Skeletal muscle tissue (tissue), 4 donors: ENCODE results near the gene FMNL3. TPM values are rescaled to one million over a fixed set of nuclear protein-coding genes. Genes with fewer than 3 reads are reported as not detected.

Experiments used
- H3K27ac ChIP-seq: one replicate; pipeline ENCODE4 v1.7.0; 2013; ENCODE audit warnings: mild to moderate bottlenecking, low read depth, low read length, inconsistent platforms
- H3K27me3 ChIP-seq, 3 donors: one replicate each; pipeline ENCODE4 v1.7.0; 2013; ENCODE audit warnings: low read length in 3 of 3; ENCODE audit not compliant: control insufficient read depth in 3 of 3, insufficient read depth in 3 of 3
- H3K36me3 ChIP-seq, 3 donors: one replicate each; pipeline ENCODE4 v1.7.0; 2013; ENCODE audit warnings: low read length in 3 of 3; ENCODE audit not compliant: control insufficient read depth in 3 of 3, insufficient read depth in 3 of 3
- H3K4me1 ChIP-seq, 3 donors: one replicate each; pipeline ENCODE4 v1.7.0; 2013; ENCODE audit warnings: low read length in 3 of 3, mild to moderate bottlenecking in 3 of 3; ENCODE audit not compliant: control insufficient read depth in 3 of 3, insufficient read depth in 3 of 3
- H3K4me3 ChIP-seq, 3 donors: one replicate each; pipeline ENCODE4 v1.7.0; 2013; ENCODE audit warnings: low read length in 3 of 3
- H3K9ac ChIP-seq, 3 donors: one replicate each; pipeline ENCODE4 v1.7.0; 2013; ENCODE audit warnings: low read length in 3 of 3, mild to moderate bottlenecking in 3 of 3, moderate library complexity in 2 of 3, low read depth in 1 of 3
- H3K9me3 ChIP-seq, 3 donors: one replicate each; pipeline ENCODE4 v1.7.0; 2013; ENCODE audit warnings: low read length in 3 of 3; ENCODE audit not compliant: control insufficient read depth in 3 of 3
- total RNA-seq: library from RNA; depleted of rRNA; stranded (reverse); fragments of >200 nt; gene quantifications from one replicate; pipeline ENCODE4 v1.2.3, GENCODE V29; 2014
- donor health status: Osteomylitis.

FMNL3 gene
- total RNA-seq, 1 donor from 2014 or later: 19.3 TPM

DNA sequence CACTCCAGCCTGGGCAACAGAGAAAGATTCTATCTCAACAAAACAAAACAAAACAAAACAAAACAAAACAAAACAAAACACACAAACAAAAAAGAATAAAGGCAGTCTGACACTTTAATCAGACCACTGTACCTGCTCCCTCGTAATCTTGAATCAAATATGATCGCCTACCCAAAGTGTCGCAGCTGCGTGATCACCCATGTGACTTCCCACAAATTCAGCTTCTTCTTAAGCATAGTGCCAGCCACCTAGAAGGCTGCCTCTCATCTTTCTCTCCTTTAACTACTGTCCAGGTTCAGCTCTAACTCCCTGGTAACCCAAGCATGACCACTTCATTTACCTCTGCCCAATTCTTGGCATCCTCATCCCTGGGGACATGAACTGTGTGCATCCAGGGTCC, 37.4 kb downstream of the FMNL3 start:
- Histone ChIP-seq H3K27me3 (no peaks in the 10 kb centered on the region), H3K27ac (no peak overlapping the region), H3K4me1 (peaks cover 58 to 68% (median 68%) of the 10 kb centered on the region in 3 donors)

DNA sequence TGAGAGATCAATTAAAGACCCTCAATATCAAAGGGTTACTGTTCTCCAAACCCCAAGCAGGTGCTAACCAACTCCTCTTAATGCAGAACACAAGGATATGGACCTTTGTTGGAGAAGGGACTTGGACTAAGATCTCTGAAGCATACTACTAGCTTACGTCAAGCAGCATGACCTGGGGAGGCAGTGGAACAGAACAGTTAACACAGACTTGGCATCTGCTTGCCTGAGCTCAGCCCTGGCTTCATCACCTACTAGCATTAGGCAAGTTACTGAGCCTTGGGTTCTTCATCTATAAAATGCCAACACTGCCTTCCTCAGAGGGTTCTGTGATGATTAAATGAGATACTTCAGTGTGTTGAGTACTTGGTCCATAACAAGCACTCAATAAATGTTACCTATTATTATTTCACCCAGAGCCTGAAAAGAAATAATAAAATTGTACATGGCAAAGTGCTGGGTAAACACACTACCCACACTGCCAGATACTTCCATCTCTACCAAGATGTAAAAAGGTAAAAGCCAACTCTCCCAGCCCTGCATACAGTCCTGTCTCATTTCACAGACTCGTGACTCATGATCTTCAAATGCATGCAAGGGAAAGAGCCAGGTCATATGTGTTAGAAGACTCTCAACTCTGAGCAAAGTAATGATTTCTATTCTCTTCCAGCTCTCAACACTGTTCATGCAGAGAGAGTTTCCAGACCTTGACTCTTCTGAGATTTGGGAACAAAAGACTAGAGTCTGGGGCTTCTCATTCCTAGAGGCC, 39.7 kb downstream of the FMNL3 start:
- no peaks in the 10 kb centered on the region for H3K9me3 ChIP-seq
- H3K27me3 ChIP-seq: no peaks in the 10 kb centered on the region
- peaks cover 58 to 68% (median 65%) of the 10 kb centered on the region in 3 donors for H3K4me1 ChIP-seq
- H3K27ac ChIP-seq: no peak overlapping the region
- no peaks in the 10 kb centered on the region for H3K36me3 ChIP-seq
- no peak overlapping the region for H3K4me3 ChIP-seq
- no peak overlapping the region for H3K9ac ChIP-seq

More for the DNA sequence above, 37.4 kb downstream of the FMNL3 start:
- Histone ChIP-seq H3K4me3 (no peak overlapping the region), H3K36me3 (no peaks in the 10 kb centered on the region), H3K9me3 (no peaks in the 10 kb centered on the region), H3K9ac (no peak overlapping the region)

DNA sequence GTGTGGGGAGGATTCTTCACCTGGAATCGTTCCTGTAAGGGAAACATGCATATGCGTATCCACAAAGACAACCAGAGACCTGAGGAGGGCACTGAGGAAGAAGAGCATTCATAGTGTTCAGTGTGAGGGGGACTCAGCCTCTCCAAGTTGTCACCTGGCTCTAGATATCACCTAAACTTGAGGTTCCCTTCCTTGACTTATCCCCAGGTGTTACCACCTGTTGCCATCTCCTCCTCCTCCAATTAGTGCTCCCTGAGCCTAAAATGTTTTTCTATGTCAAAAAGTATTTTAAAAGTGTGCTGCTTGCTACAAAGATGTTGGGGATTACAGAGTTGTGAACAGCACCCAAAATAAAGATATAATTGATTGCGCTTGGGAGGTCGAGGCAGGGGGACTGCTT, 41.0 kb downstream of the FMNL3 start:
- Histone ChIP-seq H3K27me3 (no peaks in the 10 kb centered on the region), H3K4me1 (peaks cover 56 to 68% (median 65%) of the 10 kb centered on the region in 3 donors), H3K9ac (peak overlapping the region in 1 of 3 donors; percentile 21), H3K27ac (no peak overlapping the region), H3K4me3 (no peak overlapping the region), H3K9me3 (no peaks in the 10 kb centered on the region), H3K36me3 (no peaks in the 10 kb centered on the region)

DNA sequence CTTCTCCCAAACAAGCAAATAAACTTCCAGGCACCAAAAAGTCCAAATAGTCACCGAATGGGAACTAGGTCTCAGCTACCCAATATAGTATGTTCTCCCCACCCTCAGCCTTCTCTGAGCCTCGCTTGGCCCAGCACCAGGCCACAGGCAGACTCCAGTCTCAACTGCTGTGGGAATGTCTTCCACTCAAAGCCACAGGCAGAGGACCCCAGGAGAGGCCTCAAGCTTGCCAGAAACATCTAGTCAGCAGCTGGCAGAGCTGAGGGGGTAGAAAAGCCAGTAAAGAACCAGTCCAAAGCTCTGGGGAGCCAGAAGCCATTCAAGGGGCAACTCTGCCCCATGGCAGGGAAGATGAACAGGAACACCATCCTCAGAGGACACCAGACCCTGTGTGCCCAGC, 41.8 kb downstream of the FMNL3 start:
- Histone ChIP-seq H3K4me1 (peaks cover 48 to 66% (median 64%) of the 10 kb centered on the region in 3 donors), H3K27me3 (no peaks in the 10 kb centered on the region), H3K9ac (no peak overlapping the region)

DNA sequence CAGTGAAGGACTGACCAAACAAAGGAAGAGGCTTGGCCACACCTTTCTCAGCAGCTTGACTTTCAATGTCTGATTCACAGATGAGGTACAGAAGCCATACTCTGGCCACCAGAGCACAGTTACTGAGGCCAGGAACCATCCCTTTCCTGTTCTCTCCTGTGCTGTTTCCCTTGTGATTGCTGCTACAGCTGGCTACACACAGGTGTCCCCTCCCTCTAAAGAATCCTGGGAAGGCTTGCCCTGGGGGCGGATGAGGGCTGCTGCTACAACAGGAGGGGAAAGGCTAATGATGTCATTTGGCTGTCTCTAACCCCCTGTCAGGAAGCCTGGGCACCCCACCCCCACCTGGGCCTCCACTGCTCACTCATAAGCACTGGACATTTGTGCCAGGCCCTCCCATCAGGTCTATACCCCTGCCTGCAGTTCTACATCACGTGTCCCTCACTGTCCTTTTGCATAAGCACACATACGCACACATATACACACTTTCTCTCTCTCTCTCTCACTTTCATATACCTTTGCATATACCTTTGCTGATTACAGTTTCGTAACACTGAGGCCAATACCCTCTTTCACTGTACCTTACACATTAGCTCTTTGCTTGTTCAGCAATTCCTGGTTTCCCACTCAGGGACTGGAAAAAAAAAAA, 42.5 kb downstream of the FMNL3 start:
- Histone ChIP-seq H3K27ac (peak overlapping the region; percentile 48), H3K27me3 (no peaks in the 10 kb centered on the region), H3K9ac (no peak overlapping the region), H3K4me1 (peaks cover 44 to 60% (median 59%) of the 10 kb centered on the region in 3 donors), H3K36me3 (peaks cover 0 to 6% (median 4%) of the 10 kb centered on the region in 3 donors), H3K9me3 (no peaks in the 10 kb centered on the region), H3K4me3 (no peak overlapping the region)

More for the DNA sequence above, 41.8 kb downstream of the FMNL3 start:
- H3K9me3 ChIP-seq: no peaks in the 10 kb centered on the region
- H3K27ac ChIP-seq: peak overlapping the region; percentile 48
- peaks cover 0 to 6% (median 4%) of the 10 kb centered on the region in 3 donors for H3K36me3 ChIP-seq
- H3K4me3 ChIP-seq: no peak overlapping the region

DNA sequence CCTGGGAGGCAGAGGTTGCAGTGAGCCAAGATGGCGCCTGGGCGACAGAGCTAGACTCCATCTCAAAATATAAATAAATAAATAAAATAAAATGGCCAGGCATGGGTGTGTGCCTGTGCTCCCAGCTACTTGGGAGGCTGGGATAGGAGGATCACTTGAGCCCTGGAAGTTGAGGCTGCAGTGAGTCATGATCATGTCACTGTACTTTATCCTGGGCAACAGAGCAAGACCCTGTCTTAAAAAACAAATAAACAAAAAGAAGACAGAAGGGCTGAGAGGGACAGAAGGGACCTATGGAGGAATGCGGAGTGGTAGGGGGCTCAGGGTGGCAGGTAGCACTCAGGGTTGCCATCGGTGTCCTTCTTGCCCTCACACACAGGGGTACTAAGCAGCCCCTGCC, 43.0 kb downstream of the FMNL3 start:
- Histone ChIP-seq H3K27ac (peak overlapping the region; percentile 85), H3K4me3 (no peak overlapping the region), H3K4me1 (peaks cover 44 to 60% (median 59%) of the 10 kb centered on the region in 3 donors), H3K9ac (no peak overlapping the region), H3K36me3 (peaks cover 0 to 6% (median 4%) of the 10 kb centered on the region in 3 donors), H3K27me3 (no peaks in the 10 kb centered on the region), H3K9me3 (no peaks in the 10 kb centered on the region)

DNA sequence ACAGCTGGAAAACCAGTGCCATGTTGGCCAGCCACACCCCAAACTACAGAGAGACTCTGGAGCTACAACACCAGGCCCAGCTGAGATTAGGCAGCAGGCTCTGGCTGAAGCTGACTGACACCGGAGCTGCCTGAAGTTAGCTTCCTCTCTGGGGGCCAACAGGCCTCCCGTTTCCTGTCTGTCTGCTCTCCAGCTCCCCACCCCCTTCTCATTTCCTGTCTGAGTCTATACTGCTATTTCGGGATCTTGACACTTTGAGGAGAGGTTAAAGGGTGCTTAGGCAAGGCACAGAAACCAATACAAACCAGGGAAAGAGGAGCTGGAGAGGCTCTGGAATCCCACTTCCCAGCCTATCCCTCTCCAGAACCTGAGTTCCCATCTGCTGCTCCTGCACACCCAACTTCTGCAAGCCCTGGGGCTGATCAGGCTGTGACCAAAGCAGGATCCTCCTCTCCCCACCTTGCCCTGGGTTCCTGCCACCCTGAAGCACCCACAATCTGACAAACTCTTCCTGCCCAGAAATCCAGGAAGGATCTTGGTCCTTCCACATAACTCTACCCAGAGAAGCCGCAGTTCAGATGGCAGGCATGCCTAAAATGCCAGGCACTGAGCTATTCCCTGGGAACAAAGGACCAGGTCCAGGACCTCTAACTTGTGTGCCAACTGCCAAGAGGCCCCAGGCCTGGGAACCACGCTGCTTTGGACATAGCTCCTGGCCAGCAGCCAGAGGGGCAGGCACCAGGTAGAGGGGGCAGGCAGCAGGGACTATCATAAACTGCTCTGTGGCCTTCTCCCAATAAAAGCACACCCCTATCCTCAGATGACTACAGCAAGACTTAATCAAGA, 44.0 kb downstream of the FMNL3 start:
- peak overlapping the region; percentile 41 to 66 (median 47) for H3K9ac ChIP-seq
- peak overlapping the region; percentile 8 to 57 (median 46) for H3K4me3 ChIP-seq
- H3K4me1 ChIP-seq: peaks cover 47 to 67% (median 67%) of the 10 kb centered on the region in 3 donors
- no peaks in the 10 kb centered on the region for H3K9me3 ChIP-seq
- H3K36me3 ChIP-seq: peaks cover under 1 to 7% (median 6%) of the 10 kb centered on the region in 3 donors
- peak overlapping the region; percentile 85 for H3K27ac ChIP-seq
- H3K27me3 ChIP-seq: no peaks in the 10 kb centered on the region

DNA sequence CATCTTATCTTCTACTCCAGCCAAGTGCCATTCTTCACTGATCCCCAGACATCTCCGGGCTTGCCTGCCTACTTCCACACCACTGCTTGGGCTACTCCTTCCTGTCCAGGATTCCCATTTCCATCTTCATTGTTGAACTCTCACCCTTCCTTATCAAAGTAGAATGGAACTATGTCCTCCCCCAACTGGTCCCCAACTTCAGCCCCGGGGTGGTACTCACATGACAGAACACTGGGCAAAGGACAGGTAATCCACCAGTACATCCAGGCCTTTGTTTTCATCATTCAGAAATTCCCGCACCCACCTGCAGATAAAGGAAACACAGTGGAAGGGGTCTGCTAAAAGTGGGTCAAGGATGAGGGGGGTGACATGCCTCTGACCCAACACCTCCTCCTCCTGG, 45.5 kb downstream of the FMNL3 start:
- H3K36me3 ChIP-seq: peaks cover 9 to 18% (median 9%) of the 10 kb centered on the region in 3 donors
- H3K27me3 ChIP-seq: no peaks in the 10 kb centered on the region
- peaks cover 55 to 75% (median 63%) of the 10 kb centered on the region in 3 donors for H3K4me1 ChIP-seq
- H3K9me3 ChIP-seq: no peaks in the 10 kb centered on the region
- peak overlapping the region; percentile 85 for H3K27ac ChIP-seq
- no peak overlapping the region for H3K4me3 ChIP-seq
- H3K9ac ChIP-seq: no peak overlapping the region

DNA sequence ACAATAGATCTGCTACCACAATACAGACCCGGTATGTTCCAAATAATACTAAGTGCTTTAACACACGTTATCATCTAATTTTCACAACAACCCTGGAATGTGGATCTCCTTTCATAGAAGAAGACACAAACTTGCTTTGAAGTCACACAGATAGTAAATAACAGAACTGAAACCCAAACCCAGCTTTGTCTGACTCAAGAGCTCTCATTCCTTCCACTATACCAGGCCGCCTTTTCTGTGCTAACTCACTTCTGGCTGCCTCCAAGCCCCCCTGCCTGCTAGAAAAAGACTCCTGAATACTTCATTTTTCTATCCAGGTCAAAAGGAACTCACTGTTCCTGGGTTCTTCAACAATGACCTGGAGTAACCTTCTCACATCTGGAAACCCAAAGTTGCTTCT, 46.0 kb downstream of the FMNL3 start:
- Histone ChIP-seq H3K27me3 (no peaks in the 10 kb centered on the region), H3K9ac (no peak overlapping the region), H3K4me3 (no peak overlapping the region), H3K36me3 (peaks cover 9 to 22% (median 10%) of the 10 kb centered on the region in 3 donors), H3K9me3 (no peaks in the 10 kb centered on the region), H3K27ac (no peak overlapping the region), H3K4me1 (peaks cover 57 to 77% (median 62%) of the 10 kb centered on the region in 3 donors)
